ENCODE data around the gene TAOK3.

- TF ChIP-seq CTCF (IDR thresholded peaks at IDR 0.05; ENCODE audit: low read depth, low read length, poor library complexity, severe bottlenecking) (no peak), EZH2phosphoT487 (IDR thresholded peaks at IDR 0.05; ENCODE audit: borderline replicate concordance, low read length) (no peak)
Observed at GRCh38 chr12:118297284-118297683, 75.4 kb downstream of the TAOK3 start.

Measured in DOHH2 (cell line).